GM23248 (cell line): Measurements from ENCODE around the gene ZNF738. TPM values are rescaled to one million over a fixed set of nuclear protein-coding genes. Genes with fewer than 3 reads are reported as not detected.

ENCODE experiments used
- DNase-seq: peaks from one replicate; pipeline ENCODE4 v3.0.0-alpha.2; 2015
- H2AFZ ChIP-seq: fragments of 200-600 bp; sonication (generic); 2 replicates; pipeline ENCODE4 v1.6.1; 2016; ENCODE audit warnings: antibody characterized with exemption
- H3F3A ChIP-seq: fragments of 200-600 bp; sonication (generic); 2 replicates; pipeline ENCODE4 v1.6.1; 2016; ENCODE audit warnings: mild to moderate bottlenecking, antibody characterized with exemption, mixed run types; ENCODE audit not compliant: insufficient read depth
- H3K27ac ChIP-seq: fragments of 200-600 bp; sonication (generic); 2 replicates; pipeline ENCODE4 v1.5.1; 2016; ENCODE audit warnings: mild to moderate bottlenecking
- H3K27me3 ChIP-seq: fragments of 200-600 bp; sonication (generic); replicated peaks from 2 replicates; pipeline ENCODE4 v1.6.1; 2016; ENCODE audit warnings: mild to moderate bottlenecking; ENCODE audit not compliant: insufficient read depth
- H3K36me3 ChIP-seq: fragments of 200-600 bp; sonication (generic); 2 replicates; pipeline ENCODE4 v1.6.1; 2016; ENCODE audit warnings: low read depth, mild to moderate bottlenecking
- H3K4me1 ChIP-seq: fragments of 200-600 bp; sonication (generic); 2 replicates; pipeline ENCODE4 v1.6.1; 2016; ENCODE audit warnings: mild to moderate bottlenecking; ENCODE audit not compliant: insufficient read depth
- H3K4me2 ChIP-seq: fragments of 200-600 bp; sonication (generic); one replicate; pipeline ENCODE4 v1.6.1; 2016; ENCODE audit warnings: mild to moderate bottlenecking; ENCODE audit not compliant: unreplicated experiment
- H3K4me3 ChIP-seq: fragments of 200-600 bp; sonication (generic); 2 replicates; pipeline ENCODE4 v1.5.1; 2016; ENCODE audit warnings: mild to moderate bottlenecking
- H3K79me2 ChIP-seq: fragments of 200-600 bp; sonication (generic); 2 replicates; pipeline ENCODE4 v1.6.1; 2016; ENCODE audit warnings: mild to moderate bottlenecking; ENCODE audit not compliant: insufficient read depth
- H3K9ac ChIP-seq: fragments of 200-600 bp; sonication (generic); 2 replicates; pipeline ENCODE4 v1.6.1; 2016; ENCODE audit warnings: mild to moderate bottlenecking
- H3K9me2 ChIP-seq: fragments of 200-600 bp; sonication (generic); 2 replicates; pipeline ENCODE4 v1.6.1; 2016; ENCODE audit warnings: mixed run types, mild to moderate bottlenecking, moderate library complexity; ENCODE audit not compliant: insufficient read depth
- H3K9me3 ChIP-seq: fragments of 200-600 bp; sonication (generic); one replicate; pipeline ENCODE4 v1.6.1; 2017; ENCODE audit warnings: low read depth
- H4K20me1 ChIP-seq: fragments of 200-600 bp; sonication (generic); 2 replicates; pipeline ENCODE4 v1.6.0; 2016; ENCODE audit not compliant: insufficient read depth
- EZH2 ChIP-seq: fragments of 200-600 bp; sonication (generic); IDR thresholded peaks from 2 replicates; pipeline ENCODE4 v1.6.1; 2018; ENCODE audit warnings: antibody characterized with exemption, mild to moderate bottlenecking; ENCODE audit not compliant: insufficient read depth, poor library complexity, severe bottlenecking
- EZH2phosphoT487 ChIP-seq: fragments of 200-600 bp; sonication (generic); IDR thresholded peaks from 2 replicates; pipeline ENCODE4 v1.6.1; 2018; ENCODE audit warnings: antibody characterized with exemption, moderate library complexity, mild to moderate bottlenecking, low read depth; ENCODE audit not compliant: insufficient read depth
- WGBS, 2 experiments: methylation state at CpG; one replicate each; pipeline ENCODE4 v1.1.6; 2015 to 2017; ENCODE audit warnings: low lambda C conversion rate in 2 of 2, low coverage in 1 of 2; ENCODE audit errors: missing lambda C conversion rate in 2 of 2; 5-methylcytosine and 5-hydroxymethylcytosine counted together
- in situ Hi-C: fragments of 300-500 bp; cut with MboI; formaldehyde crosslinking; loops from 2 replicates; pipeline ENCODE4 v1.15.0; 2020
- polyA plus RNA-seq: library from polyadenylated mRNA; unstranded; fragments of >200 nt; fragmentation: Nextera tagmentation; extraction: Ambion mirVana; gene quantifications from 2 replicates; pipeline ENCODE4 v1.2.1, GENCODE V29; 2016
- total RNA-seq: library from RNA; depleted of rRNA; stranded (reverse); fragments of >200 nt; shearing (Covaris generic); gene quantifications from 2 replicates; pipeline ENCODE4 v1.2.3, GENCODE V29; 2014

ZNF738 gene
- total and polyA plus RNA-seq, 2 experiments from 2014 or later: 4.9 to 6.7 TPM

- Histone ChIP-seq H3K9ac (no peak overlapping the region), H3K4me1 (peaks cover 26% of the 10 kb centered on the region), H3K27me3 (no peaks in the 10 kb centered on the region), H2AFZ (no peak overlapping the region), H3K27ac (peak overlapping the region; percentile 93), H4K20me1 (no peaks in the 10 kb centered on the region), H3K9me3 (peaks cover 1% of the 10 kb centered on the region), H3K4me2 (no peak overlapping the region), H3K79me2 (peaks cover 97% of the 10 kb centered on the region), H3K36me3 (0 out of 2 replicates have a peak, but pooled peaks cover 1% of the 10 kb centered on the region), H3K9me2 (no peaks in the 10 kb centered on the region), H3F3A (peaks cover 19% of the 10 kb centered on the region), H3K4me3 (no peak overlapping the region)
- in situ Hi-C loops: no loop called here
- 73 to 74% methylated on average over 4 of the region's 4 CpGs for WGBS, 2 experiments
- peak; percentile 44 for DNase-seq
- TF ChIP-seq EZH2: no peak
- TF ChIP-seq EZH2phosphoT487: no peak
These were observed 37.7 kb upstream of the ZNF738 start for GRCh38 chr19:21321134-21321533.

- 26 to 36% methylated on average over 4 of the region's 4 CpGs for WGBS, 2 experiments
- H3K4me2 ChIP-seq: peak overlapping the region; percentile 45
- no peaks in the 10 kb centered on the region for H3K27me3 ChIP-seq
- in situ Hi-C loops: no loop called here
- H3K9me3 ChIP-seq: peaks cover 2% of the 10 kb centered on the region
- H2AFZ ChIP-seq: peak overlapping the region; percentile 36; the same call in 1 of the 2 replicates
- H3K4me1 ChIP-seq: peaks cover 26% of the 10 kb centered on the region
- H3K9me2 ChIP-seq: no peaks in the 10 kb centered on the region
- 0 out of 2 replicates have a peak, but pooled peaks cover 4% of the 10 kb centered on the region for H3K36me3 ChIP-seq
- peak; percentile 68 for DNase-seq
- H4K20me1 ChIP-seq: no peaks in the 10 kb centered on the region
- peak overlapping the region; percentile 41 for H3K4me3 ChIP-seq
- no peak for TF ChIP-seq EZH2
- no peak for TF ChIP-seq EZH2phosphoT487
- H3K27ac ChIP-seq: peak overlapping the region; percentile 93
- H3K9ac ChIP-seq: peak overlapping the region; percentile 78
- peaks cover 97% of the 10 kb centered on the region for H3K79me2 ChIP-seq
- H3F3A ChIP-seq: peaks cover 19% of the 10 kb centered on the region
These were observed 36.8 kb upstream of the ZNF738 start for GRCh38 chr19:21321996-21322395.

- Histone ChIP-seq H2AFZ (peak overlapping the region; percentile 36; the same call in 1 of the 2 replicates), H3K4me1 (peaks cover 28% of the 10 kb centered on the region), H4K20me1 (no peaks in the 10 kb centered on the region), H3K27me3 (no peaks in the 10 kb centered on the region), H3K9me3 (peaks cover 2% of the 10 kb centered on the region), H3K27ac (peak overlapping the region; percentile 93), H3K9ac (peak overlapping the region; percentile 78), H3K36me3 (0 out of 2 replicates have a peak, but pooled peaks cover 4% of the 10 kb centered on the region), H3K9me2 (no peaks in the 10 kb centered on the region), H3K4me2 (peak overlapping the region; percentile 45), H3K79me2 (peaks cover 97% of the 10 kb centered on the region), H3F3A (peaks cover 19% of the 10 kb centered on the region), H3K4me3 (peak overlapping the region; percentile 41)
- 9 to 16% methylated on average over 8 of the region's 8 CpGs for WGBS, 2 experiments
- in situ Hi-C loops: no loop called here
- peak; percentile 78 for DNase-seq
- TF ChIP-seq EZH2 (no peak), EZH2phosphoT487 (no peak)
These were observed 36.3 kb upstream of the ZNF738 start for GRCh38 chr19:21322528-21322927.

GRCh38 chr19:21323000-21323399 lies 35.8 kb upstream of the ZNF738 start:
- H3K27me3 ChIP-seq: no peaks in the 10 kb centered on the region
- peak overlapping the region; percentile 36; the same call in 1 of the 2 replicates for H2AFZ ChIP-seq
- peaks cover 21% of the 10 kb centered on the region for H3F3A ChIP-seq
- H3K27ac ChIP-seq: peak overlapping the region; percentile 93
- 29 to 35% methylated on average over 2 of the region's 2 CpGs for WGBS, 2 experiments
- no peak for DNase-seq
- H3K4me3 ChIP-seq: 0 out of 2 replicates have a peak overlapping the region, but pooled peaks have one; percentile 10
- H3K9me2 ChIP-seq: no peaks in the 10 kb centered on the region
- peaks cover 97% of the 10 kb centered on the region for H3K79me2 ChIP-seq
- H4K20me1 ChIP-seq: no peaks in the 10 kb centered on the region
- 0 out of 2 replicates have a peak, but pooled peaks cover 4% of the 10 kb centered on the region for H3K36me3 ChIP-seq
- TF ChIP-seq EZH2 (no peak), EZH2phosphoT487 (no peak)
- peak overlapping the region; percentile 45 for H3K4me2 ChIP-seq
- in situ Hi-C loops: no loop called here
- peaks cover 2% of the 10 kb centered on the region for H3K9me3 ChIP-seq
- peaks cover 33% of the 10 kb centered on the region for H3K4me1 ChIP-seq
- peak overlapping the region; percentile 78 for H3K9ac ChIP-seq
